GM12801 (cell line): ENCODE results near the gene WNT1.

ENCODE experiments used
- TF ChIP-seq, protein P1 (sequence below): IDR thresholded peaks from one replicate; pipeline ENCODE4 v1.5.1; 2011; ENCODE audit warnings: control low read depth; ENCODE audit not compliant: insufficient read length; ENCODE audit errors: extremely low read depth

Gene WNT1

DNA sequence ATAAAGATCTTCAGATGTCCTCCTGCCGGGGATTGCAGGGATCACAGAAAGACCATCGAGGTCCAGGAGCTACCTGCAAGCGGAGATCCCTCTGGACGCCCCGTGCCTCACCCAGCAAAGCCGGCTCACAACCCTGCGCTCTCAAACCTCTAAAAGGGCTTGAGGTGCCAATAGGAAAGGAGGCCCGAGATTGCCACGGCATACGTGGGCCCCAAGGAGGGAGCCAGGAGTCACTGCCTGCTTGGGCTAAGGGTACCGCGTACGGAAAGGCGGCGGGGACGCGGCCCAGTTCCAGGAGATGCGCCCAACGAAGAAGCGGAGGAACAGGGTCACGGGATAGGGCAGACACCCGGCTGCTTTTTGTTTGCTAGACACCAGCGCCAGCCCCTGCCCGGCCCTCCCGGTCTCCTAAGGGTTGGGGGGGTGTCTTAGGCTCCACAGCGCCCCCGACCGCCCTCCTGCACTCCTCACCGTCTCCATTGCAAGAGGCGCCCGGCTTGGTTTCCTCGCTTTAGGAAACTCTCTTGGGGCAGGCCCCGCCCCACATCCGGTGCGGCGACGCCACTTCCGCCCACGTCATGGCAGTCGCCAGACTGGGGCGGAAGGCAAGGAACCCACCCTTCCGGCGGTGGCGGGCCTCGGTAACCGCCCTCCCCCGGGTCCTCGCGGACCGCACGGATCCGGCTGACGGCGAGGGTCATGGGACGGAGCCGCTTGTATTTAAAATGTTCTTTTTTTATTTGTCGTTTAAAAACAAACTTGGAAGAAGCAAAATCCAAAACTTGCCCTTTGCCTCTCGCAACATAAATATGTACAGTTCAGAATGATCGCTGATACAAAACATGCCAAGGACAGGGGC is 40.4 kb downstream of the WNT1 start, which contains the start of gene PRKAG1:
Gene PRKAG1 (minus strand): TSS at position 516 of the 859 bp plus-strand sequence. CDS start 36 bp downstream, at position 480.
- TF ChIP-seq, protein P1, sequence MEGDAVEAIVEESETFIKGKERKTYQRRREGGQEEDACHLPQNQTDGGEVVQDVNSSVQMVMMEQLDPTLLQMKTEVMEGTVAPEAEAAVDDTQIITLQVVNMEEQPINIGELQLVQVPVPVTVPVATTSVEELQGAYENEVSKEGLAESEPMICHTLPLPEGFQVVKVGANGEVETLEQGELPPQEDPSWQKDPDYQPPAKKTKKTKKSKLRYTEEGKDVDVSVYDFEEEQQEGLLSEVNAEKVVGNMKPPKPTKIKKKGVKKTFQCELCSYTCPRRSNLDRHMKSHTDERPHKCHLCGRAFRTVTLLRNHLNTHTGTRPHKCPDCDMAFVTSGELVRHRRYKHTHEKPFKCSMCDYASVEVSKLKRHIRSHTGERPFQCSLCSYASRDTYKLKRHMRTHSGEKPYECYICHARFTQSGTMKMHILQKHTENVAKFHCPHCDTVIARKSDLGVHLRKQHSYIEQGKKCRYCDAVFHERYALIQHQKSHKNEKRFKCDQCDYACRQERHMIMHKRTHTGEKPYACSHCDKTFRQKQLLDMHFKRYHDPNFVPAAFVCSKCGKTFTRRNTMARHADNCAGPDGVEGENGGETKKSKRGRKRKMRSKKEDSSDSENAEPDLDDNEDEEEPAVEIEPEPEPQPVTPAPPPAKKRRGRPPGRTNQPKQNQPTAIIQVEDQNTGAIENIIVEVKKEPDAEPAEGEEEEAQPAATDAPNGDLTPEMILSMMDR, result no peak

DNA sequence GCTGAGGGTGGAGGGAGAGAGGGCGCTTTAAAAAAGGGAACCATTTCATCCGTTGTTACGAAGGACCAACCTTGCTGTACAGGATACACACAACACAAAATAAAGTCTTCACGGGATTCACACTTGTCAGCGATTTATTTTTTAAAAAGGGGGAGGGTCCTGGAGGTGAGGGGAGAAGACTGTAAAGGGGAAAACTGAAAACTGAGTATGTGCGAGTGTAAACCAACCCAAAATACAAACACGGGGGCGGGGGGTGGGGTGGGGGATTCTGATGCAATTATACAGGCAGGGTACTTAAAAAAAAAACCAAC is 41.0 kb downstream of the WNT1 start:
- TF ChIP-seq, protein P1, result no peak

DNA sequence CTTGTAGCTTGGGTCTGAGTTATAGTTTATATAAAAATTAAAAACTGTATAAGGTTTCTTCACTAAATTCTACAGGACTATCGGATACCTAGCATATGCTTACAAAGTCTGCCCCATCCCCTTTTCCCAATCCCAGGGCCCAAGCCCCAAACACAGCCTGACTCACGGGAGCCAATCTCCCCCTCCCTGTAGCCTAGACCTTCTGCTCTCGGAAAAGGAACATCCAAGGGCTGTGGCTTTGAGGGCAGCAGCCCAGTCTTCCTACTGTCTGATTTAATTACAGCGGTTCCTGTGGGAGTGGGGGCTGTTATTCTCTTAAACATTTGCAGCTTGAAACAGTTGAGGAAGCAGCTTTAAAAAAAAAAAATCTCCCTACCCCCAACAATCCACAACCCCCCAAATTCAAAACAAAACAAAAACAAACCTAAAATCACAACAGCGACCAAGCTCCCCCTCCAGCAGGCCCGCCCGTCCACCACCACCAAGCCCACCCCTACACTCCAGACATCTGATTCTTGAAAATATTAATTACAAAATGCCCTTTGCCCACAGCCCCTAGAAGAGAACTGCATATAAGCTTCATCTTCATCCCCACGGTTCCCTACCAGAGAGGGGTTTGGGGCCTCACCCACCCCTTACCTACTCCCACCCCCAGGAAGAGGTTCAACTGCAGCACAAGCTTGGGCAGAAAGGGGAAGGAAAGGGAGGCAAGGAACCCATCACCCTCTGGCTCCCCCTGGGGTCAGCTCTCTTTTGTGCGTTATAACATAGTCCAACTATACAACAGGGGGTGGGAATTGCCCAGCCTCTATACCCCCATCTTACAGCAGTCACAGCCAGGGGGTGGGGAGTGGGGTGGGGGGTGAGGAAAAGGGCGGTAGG is 41.6 kb downstream of the WNT1 start:
- TF ChIP-seq, protein P1, result no peak

DNA sequence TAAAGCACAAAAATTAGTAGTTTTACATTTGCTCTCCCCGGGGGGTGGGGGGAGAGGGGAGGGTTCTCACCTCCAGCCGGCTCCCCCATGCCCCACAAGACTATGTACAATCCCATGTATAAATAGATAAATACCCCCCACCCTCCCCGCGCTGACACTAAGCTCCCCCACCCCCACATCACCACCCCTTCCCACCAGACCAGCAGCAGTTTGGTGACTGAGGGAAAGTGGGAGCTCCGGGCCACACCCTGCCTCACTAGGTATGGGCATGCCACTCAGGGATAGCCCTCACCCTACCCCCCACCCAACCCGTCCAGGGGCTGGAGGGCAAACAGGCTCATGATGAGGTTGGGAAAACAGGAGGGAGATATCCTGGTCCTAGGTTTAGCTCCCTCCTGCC is 42.3 kb downstream of the WNT1 start:
- TF ChIP-seq, protein P1, result no peak

DNA sequence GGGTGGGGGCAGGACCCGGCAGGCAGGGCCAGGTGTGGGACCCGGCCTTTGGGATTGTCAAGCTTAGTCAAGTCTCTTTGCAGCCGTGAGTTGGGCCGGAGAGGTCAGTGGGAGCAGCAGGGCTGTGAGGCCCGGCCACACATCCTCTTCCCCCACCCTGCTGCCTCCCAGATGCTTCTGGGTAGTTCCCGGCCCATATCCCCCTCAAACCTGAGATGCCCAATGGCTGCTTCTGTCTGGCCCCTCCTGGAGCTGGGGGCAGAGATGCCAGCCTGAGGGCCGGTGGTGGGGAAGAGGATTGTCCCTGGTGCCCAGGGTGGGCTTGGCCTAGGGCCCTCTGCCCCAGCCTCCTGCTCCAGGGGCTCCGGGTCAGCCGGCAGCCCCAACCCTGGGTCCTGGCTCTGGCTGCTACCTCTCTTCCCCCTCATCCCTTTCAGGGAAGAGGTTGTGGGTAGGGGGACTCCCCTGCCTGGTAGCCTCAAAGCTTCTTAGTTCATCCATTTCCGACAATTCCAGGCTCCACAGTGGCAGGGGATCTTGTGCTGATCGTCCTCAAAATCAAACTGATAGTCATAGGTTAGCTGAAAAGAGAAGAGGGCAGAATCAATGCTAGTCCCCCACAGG is 43.3 kb downstream of the WNT1 start:
- TF ChIP-seq, protein P1, result no peak

DNA sequence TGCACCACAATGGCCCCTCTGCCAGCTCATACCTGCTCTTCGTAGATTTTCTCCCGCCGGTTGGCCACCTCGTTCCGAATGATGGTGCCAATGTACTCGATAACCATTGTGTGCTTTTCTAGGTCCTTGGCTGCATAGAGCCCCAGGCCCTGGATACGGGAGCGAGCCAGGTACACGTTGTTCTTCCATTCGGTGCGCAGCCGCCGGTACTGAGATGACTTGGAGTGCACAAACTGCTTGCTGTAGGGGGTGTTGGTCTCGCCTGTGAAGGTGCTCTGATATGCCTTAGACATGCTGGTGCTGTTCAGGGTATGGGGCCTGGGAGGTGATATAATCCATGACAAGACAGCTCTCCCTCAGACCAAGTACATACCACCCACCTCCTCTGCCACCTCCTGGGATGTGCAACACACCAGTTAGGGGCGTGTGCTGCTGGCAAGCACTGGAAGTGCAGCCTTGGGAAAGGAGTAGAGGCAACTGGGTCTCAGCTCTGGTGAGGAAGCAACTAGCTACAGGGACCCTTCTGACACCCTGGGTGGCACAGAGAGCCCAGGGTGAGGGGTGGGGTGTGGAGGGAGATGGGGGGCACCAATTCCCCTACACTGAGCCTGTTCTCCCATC is 44.5 kb downstream of the WNT1 start:
- TF ChIP-seq, protein P1, result no peak
